Muscle layer of duodenum (tissue), 2 donors: ENCODE measurements around the gene UBE2D4.
"Not testable (repeated sequence)": the region's sequence is repeated elsewhere in the genome, so short reads cannot be mapped to it uniquely, and the experiment has no call there.

Source experiments
- H3K27ac ChIP-seq: one replicate; pipeline ENCODE4 v1.7.0; 2013; ENCODE audit warnings: mild to moderate bottlenecking, low read length
- H3K27me3 ChIP-seq: one replicate; pipeline ENCODE4 v1.7.0; 2013; ENCODE audit warnings: low read depth, mild to moderate bottlenecking, control low read depth, low read length
- H3K36me3 ChIP-seq, 2 donors: one replicate each; pipeline ENCODE4 v1.7.0; 2013; ENCODE audit warnings: low read length in 2 of 2, control low read depth in 1 of 2, mild to moderate bottlenecking in 1 of 2; ENCODE audit not compliant: insufficient read depth in 2 of 2, control insufficient read depth in 1 of 2
- H3K4me1 ChIP-seq, 2 donors: one replicate each; pipeline ENCODE4 v1.7.0; 2013; ENCODE audit warnings: low read length in 2 of 2, mild to moderate bottlenecking in 2 of 2, control low read depth in 1 of 2, moderate library complexity in 1 of 2; ENCODE audit not compliant: insufficient read depth in 2 of 2, control insufficient read depth in 1 of 2
- H3K4me3 ChIP-seq, 2 donors: one replicate each; pipeline ENCODE4 v1.7.0; 2013; ENCODE audit warnings: low read length in 2 of 2, low read depth in 1 of 2, mild to moderate bottlenecking in 1 of 2
- H3K9me3 ChIP-seq, 2 donors: one replicate each; pipeline ENCODE4 v1.7.0; 2013; ENCODE audit warnings: low read length in 2 of 2, control low read depth in 1 of 2, mild to moderate bottlenecking in 1 of 2; ENCODE audit not compliant: control insufficient read depth in 1 of 2
- donor health status: healthy.

The UBE2D4 gene

DNA sequence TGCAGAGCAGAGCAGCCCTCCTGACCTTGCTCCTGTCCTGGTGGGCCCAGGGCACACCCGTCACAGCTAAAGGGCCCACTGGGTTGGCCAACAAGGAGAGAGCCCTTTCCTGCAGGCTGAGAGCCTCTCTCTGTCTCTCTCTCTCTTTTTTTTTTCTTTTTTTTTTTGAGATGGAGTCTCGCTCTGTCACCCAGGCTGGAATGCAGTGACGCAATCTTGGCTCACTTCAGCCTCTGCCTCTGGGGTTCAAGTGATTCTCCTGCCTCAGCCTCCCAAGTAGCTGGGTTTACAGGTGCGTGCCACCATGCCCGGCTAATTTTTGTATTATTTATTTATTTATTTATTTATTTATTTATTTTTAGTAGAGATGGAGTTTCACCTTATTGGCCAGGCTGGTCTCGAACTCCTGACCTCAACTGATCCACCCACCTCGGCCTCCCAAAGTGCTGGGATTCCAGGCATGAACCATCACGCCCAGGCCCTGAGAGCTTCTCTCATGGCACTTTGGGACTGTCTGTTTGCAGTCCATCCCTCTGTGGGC is 47.9 kb downstream of the UBE2D4 start:
- H3K27me3 ChIP-seq, H3K9me3 ChIP-seq, H3K4me1 ChIP-seq, H3K36me3 ChIP-seq, H3K27ac ChIP-seq, H3K4me3 ChIP-seq: not testable (repeated sequence)

DNA sequence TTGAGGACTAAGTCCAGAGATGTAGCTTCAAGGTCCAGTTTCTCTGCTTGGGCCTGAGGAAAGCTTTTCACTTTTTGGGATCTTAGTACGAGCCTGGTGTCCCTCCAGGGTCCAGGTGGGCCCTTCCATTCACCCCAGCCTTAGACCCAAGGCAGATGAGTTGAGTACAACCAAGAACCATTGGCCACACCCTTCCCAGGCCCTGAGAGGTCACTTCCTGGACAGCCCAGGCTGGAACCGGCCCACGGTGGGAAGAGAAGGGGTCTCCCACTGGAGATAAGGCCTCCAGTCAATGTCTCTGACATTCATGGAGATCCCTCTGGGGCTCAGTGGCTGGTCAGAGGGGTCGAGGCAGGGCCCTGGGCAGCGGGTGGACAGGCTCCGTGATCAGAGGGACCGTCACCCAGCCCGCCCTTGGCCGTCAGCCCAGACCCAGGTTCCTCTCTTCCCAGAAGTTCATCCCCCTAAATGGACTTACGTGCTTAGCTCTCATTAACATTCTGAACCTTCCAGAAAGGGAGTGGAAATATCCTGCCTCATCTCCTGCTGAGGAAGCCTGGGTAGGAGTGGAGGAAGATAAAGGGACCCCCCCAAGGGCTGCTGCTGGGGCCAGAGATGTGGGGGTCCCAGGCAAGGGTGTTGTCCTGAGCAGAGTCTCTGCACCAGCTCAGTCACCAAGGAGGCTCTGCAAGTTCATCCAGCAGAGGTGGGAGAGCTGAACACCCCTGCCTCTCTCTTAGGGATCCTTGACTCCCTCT is 48.7 kb downstream of the UBE2D4 start:
- not testable (repeated sequence) for H3K4me3 ChIP-seq, H3K4me1 ChIP-seq, H3K27me3 ChIP-seq, H3K9me3 ChIP-seq, H3K36me3 ChIP-seq, H3K27ac ChIP-seq

DNA sequence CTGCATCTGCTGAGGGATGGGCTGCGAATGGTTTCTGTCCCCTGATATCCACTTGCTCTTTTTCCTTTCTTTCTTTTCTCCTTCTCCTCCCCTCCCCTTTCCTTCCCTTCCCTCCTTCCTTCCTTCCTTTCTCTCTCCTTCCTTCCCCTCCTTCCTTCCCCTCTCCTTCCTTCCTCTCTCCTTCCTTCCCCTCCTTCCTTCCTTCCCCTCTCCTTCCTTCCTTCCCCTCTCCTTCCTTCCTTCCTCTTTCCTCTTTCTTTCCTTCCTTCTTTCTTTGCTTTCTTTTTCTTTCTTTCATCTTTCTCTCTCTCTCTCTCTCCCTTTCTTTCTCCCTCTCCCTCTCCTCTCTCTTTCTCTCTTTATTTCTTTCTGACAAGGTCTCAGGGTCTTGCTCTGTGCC is 51.3 kb downstream of the UBE2D4 start:
- Histone ChIP-seq H3K4me3 (no peak overlapping the region), H3K36me3 (no peaks in the 10 kb centered on the region), H3K27me3 (no peaks in the 10 kb centered on the region)

DNA sequence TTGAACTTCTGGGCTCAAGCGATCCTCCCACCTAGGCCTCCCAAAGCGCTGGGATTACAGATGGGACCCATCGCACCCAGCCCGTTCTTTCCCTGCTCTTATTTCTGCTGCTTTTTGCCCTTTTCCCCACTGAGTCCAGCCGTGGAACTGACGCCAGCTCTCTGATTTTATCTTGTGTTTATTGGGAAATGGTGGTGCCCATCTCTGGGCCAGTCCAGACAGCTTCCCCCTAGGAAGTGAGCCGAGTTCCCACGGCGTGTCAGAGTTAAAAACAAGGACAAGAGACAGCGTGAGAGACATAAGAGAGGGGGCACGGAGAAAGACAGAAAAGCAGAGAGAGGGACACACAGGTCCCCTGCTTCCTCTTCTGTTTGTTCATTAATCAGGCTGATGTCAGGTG is 51.9 kb downstream of the UBE2D4 start:
- not testable (repeated sequence) for H3K4me1 ChIP-seq, H3K9me3 ChIP-seq, H3K4me3 ChIP-seq, H3K36me3 ChIP-seq, H3K27ac ChIP-seq, H3K27me3 ChIP-seq

More for the DNA sequence above, 51.3 kb downstream of the UBE2D4 start:
- H3K9me3 ChIP-seq, result no peaks in the 10 kb centered on the region
- no peaks in the 10 kb centered on the region for H3K4me1 ChIP-seq
- no peak overlapping the region for H3K27ac ChIP-seq

DNA sequence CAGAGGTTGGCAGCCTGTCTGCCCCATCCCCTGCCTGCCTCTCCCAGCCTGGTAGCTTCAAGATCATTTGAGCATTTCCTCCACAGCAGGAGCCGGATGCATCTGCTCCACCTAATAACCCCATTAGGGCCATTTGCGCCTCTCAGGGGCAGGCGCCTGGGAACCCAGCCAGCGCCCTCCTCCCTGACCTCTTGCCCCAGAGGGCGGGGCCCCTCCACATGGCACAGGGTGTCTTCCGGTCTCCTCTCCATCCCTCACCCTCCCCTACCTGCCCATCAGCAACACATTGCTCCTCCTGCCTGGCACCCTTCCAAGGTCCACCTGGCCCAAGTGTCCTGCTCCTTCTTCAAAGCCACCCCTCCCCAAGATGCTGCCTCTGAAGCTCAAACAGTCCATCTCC is 56.6 kb downstream of the UBE2D4 start:
- H3K27me3 ChIP-seq, H3K4me3 ChIP-seq, H3K36me3 ChIP-seq, H3K4me1 ChIP-seq, H3K27ac ChIP-seq, H3K9me3 ChIP-seq: not testable (repeated sequence)

DNA sequence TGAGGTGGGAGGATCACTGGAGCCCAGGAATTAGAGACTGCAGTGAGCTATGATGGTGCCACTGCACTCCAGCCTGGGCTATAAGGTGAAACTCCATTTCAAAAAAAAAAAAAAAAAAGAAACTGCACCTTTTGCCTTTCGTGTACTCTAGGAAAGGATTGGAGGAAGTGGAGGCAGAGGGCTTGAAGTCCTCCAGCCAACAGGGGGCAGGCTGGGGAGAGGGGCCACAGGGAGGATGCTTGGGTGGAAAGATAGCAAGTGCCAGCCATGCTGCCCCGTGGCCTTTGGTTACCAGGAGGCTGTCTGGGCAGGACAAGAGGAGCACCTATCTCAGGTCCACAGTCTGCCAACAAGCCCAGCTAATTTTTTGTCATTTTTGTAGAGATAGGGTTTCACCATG is 57.5 kb downstream of the UBE2D4 start:
- not testable (repeated sequence) for H3K4me3 ChIP-seq, H3K36me3 ChIP-seq, H3K4me1 ChIP-seq, H3K9me3 ChIP-seq, H3K27ac ChIP-seq, H3K27me3 ChIP-seq

DNA sequence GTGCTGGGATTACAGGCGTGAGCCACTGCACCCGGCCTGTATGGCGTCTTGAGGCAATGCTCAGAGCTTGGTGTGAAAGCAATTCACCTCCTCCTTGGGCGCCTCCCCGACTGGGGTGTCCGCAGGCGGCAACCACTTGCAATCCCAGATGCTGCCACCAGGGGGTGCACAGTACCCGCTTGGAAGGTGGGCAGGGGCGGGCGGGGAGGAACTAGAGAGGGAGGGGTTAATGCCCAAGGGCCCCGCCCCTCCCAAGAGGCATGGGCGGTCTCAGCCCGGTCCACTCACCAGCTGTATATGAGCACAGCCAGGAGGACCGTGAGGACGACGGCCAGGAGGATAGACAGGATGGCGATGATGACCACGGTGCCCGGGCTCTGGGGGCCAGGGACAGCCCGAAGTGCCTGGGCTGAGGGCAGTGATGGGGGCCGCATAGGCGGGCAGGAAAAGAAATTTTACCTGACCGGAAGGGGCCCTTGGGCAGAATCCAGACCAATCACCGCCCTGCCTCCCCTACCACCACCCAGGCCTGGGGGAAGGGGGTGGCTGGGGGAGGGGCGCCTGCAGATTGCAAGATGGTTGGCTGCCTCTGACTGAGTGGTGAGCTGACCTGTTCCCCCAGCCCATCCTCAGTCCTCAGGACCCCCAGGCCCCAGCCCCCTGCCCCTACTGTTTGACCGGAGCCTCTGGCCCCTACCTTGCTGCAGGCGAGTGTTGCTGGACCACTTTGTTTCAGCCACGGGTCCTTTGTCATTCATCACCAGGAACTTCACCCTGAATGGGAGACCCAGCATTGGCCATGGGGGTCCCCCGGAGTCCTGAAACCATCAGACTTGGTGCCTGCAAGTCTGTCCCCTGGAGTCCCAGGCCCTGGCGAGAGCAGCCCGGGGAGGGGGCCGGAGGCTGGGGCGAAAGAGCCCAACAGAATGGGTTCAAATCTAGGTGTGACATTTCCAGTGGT is 59.9 kb downstream of the UBE2D4 start:
- H3K27me3 ChIP-seq, H3K4me3 ChIP-seq, H3K27ac ChIP-seq, H3K9me3 ChIP-seq, H3K4me1 ChIP-seq, H3K36me3 ChIP-seq: not testable (repeated sequence)

DNA sequence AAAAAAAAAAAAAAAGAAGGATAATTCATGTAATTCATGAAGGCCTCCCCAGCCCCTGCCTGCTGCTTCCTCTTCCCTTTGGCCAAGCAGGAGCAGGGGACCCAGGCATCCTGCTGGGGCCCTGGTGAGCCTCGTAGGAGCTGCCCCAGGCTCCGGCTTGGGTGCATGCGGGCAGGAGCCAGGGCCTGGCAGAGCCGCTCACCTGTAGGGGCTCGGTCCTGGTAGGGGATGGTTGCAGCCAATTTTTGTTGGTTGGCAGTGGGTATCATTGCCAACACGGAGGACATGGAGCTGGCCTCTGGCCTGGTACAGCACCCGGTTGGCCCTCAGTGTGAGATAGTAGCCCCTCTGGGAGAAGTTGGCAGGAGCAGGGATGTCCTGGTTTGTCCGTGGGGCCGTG is 61.2 kb downstream of the UBE2D4 start:
- not testable (repeated sequence) for H3K9me3 ChIP-seq, H3K27ac ChIP-seq, H3K4me3 ChIP-seq, H3K36me3 ChIP-seq, H3K27me3 ChIP-seq, H3K4me1 ChIP-seq

DNA sequence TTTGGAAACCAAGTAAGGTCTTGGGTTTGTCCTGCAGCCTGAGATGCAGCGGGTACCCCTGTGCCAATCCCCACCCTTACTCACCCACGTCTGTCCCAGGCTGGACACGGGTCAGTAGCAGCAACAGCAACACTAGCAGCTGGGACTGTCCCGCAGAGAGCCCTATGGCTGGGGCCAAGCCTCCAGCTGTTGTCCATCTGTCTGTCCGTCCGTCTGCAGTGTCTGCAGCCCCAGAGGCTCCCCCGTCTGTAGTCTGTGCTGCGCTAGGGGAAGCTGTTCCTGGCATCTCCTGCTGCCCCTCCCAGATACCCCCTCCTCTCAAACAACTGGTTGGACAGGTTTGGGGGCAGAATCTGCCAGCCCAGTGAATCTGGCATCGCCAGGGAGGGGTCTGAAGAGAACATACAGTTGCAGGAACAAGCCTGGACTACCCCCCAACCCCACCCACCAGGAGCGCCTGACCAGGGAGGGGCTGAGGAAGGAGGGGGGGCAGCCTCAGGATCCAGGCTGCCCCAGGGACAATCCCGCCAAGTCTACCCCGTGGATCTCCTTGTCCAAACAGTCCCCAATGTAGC is 63.9 kb downstream of the UBE2D4 start:
- H3K4me3 ChIP-seq, H3K27ac ChIP-seq, H3K27me3 ChIP-seq, H3K9me3 ChIP-seq, H3K36me3 ChIP-seq, H3K4me1 ChIP-seq: not testable (repeated sequence)

DNA sequence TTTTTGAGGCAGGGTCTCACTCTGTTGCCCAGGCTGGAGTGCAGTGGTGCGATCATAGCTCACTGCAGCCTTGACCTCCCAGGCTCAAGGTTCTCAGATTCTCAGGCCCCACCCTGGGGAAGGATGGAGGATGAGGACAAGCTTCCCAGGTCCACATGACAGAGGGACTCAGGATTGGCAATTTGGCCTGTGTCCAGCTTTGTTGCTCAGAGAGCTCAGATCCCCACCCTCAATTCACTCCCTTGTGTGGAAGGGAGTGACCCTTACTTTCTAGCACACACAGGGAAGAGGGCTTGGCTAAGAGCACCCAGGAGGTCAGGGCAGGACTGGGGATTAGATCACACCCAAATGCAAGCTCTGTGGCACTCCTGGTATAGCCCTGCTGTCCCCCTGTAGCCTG is 64.6 kb downstream of the UBE2D4 start:
- not testable (repeated sequence) for H3K36me3 ChIP-seq, H3K4me3 ChIP-seq, H3K27me3 ChIP-seq, H3K4me1 ChIP-seq, H3K27ac ChIP-seq, H3K9me3 ChIP-seq

DNA sequence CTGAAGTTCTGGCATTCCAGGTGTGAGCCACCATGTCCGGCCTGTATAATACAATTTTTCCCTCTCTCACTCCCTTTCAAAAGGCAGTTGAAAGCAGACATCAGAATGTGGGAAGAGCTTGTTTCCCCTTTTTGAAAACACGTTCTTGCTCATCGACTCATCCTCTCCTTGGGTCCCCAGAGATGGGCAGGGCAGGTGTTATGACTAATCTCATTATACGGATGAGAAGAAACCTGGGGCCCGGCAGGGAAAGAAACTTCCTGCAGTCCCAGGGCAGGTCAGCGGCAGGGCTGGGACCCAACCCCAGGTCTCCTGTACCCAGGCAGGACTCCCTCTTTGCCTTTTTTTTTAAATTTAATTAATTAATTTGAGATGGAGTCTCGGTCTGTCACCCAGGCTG is 66.7 kb downstream of the UBE2D4 start:
- not testable (repeated sequence) for H3K36me3 ChIP-seq, H3K4me3 ChIP-seq, H3K4me1 ChIP-seq, H3K27ac ChIP-seq, H3K27me3 ChIP-seq, H3K9me3 ChIP-seq
